ENCODE measurements around the gene GLP1R.

Gene GLP1R

DNA sequence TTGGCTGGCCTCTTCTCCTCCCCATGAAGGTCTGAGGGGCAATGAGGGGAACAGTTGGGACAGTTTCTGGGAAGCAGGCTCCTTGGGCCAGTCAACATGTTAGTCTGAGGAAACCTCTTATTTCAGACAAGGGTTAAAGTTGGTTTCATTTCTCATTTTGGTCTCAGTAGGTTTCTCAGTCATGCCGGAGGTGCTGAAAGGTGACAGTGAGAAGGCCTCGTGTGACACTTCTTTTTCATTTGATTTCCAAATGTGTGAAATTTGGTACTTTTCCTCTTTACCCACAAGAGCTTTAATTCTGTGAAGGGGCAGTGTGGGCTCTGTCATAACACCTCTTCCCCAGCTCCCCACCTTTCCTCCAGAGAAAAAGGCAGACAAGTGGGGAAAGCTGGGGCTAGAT lies 7.5 kb upstream of the GLP1R start (continued):
- TF ChIP-seq, protein P1, sequence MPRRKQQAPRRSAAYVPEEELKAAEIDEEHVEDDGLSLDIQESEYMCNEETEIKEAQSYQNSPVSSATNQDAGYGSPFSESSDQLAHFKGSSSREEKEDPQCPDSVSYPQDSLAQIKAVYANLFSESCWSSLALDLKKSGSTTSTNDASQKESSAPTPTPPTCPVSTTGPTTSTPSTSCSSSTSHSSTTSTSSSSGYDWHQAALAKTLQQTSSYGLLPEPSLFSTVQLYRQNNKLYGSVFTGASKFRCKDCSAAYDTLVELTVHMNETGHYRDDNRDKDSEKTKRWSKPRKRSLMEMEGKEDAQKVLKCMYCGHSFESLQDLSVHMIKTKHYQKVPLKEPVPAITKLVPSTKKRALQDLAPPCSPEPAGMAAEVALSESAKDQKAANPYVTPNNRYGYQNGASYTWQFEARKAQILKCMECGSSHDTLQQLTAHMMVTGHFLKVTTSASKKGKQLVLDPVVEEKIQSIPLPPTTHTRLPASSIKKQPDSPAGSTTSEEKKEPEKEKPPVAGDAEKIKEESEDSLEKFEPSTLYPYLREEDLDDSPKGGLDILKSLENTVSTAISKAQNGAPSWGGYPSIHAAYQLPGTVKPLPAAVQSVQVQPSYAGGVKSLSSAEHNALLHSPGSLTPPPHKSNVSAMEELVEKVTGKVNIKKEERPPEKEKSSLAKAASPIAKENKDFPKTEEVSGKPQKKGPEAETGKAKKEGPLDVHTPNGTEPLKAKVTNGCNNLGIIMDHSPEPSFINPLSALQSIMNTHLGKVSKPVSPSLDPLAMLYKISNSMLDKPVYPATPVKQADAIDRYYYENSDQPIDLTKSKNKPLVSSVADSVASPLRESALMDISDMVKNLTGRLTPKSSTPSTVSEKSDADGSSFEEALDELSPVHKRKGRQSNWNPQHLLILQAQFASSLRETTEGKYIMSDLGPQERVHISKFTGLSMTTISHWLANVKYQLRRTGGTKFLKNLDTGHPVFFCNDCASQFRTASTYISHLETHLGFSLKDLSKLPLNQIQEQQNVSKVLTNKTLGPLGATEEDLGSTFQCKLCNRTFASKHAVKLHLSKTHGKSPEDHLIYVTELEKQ (tag by site-specific recombination; IDR thresholded peaks at IDR 0.05; ENCODE audit: borderline replicate concordance), result no peak
- no peak for TF ChIP-seq ZNF174 (tag by site-specific recombination; IDR thresholded peaks at IDR 0.05)
- TF ChIP-seq ZNF248 (tag by site-specific recombination; IDR thresholded peaks at IDR 0.05), result no peak
- no peak for TF ChIP-seq ZNF433 (tag by site-specific recombination; IDR thresholded peaks at IDR 0.05; ENCODE audit: low read depth)
- TF ChIP-seq, protein P2, sequence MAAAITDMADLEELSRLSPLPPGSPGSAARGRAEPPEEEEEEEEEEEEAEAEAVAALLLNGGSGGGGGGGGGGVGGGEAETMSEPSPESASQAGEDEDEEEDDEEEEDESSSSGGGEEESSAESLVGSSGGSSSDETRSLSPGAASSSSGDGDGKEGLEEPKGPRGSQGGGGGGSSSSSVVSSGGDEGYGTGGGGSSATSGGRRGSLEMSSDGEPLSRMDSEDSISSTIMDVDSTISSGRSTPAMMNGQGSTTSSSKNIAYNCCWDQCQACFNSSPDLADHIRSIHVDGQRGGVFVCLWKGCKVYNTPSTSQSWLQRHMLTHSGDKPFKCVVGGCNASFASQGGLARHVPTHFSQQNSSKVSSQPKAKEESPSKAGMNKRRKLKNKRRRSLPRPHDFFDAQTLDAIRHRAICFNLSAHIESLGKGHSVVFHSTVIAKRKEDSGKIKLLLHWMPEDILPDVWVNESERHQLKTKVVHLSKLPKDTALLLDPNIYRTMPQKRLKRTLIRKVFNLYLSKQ (tag by site-specific recombination; IDR thresholded peaks at IDR 0.05; ENCODE audit: borderline replicate concordance), result no peak

DNA sequence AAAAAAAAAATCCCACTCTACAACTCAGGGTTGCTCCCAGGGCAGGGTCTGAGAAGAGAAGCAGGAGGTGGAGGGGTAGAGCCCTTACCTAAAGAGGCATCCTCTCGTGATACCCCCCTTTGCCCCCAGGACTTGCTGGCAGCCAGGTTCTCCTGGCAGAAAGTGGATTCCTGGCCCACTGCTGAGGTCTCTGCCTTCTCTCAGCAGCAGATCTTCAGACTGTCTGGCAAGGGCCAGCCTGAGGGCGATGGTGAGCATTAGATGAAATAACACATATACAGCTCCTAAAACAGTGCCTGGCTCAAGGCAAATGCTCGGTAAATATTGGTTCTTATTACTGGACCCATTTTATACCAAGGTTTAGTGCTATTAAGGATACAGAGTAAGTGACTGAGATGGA lies 4.8 kb upstream of the GLP1R start:
- no peaks in the 10 kb centered on the region for H3K9me3 ChIP-seq (ENCODE audit: control insufficient read depth, insufficient read depth, low read depth, low read length)
- no peaks in the 10 kb centered on the region for H3K36me3 ChIP-seq (ENCODE audit: control insufficient read depth in 2 of 2, insufficient read depth in 1 of 2, low read length in 2 of 2)
- H3K27ac ChIP-seq (ENCODE audit: extremely low read depth, low read depth, low read length), result no peak overlapping the region
- POLR2A ChIA-PET, result no interaction called here
- CTCF ChIA-PET, result interaction anchor here (1.4 to 1.6 kb wide), 2 partner anchors 10 to 14 kb away, joined by 3 to 5 read pairs; no protein-coding TSS in a partner anchor
- H3K4me1 ChIP-seq (ENCODE audit: control insufficient read depth, insufficient read depth, low read length), result no peaks in the 10 kb centered on the region
- TF ChIP-seq MZF1 (tag by site-specific recombination; IDR thresholded peaks at IDR 0.05; ENCODE audit: borderline replicate concordance) (no peak), ZNF707 (tag by site-specific recombination; IDR thresholded peaks at IDR 0.05) (no peak), ZNF404 (tag by site-specific recombination; IDR thresholded peaks at IDR 0.05) (no peak), ZNF777 (tag by site-specific recombination; IDR thresholded peaks at IDR 0.05; ENCODE audit: borderline replicate concordance) (no peak), ZNF626 (tag by site-specific recombination; IDR thresholded peaks at IDR 0.05) (no peak), BCL11B (tag by site-specific recombination; IDR thresholded peaks at IDR 0.05; ENCODE audit: low read depth) (no peak), ZNF211 (tag by site-specific recombination; IDR thresholded peaks at IDR 0.05; ENCODE audit: low read depth) (no peak), ZBTB20 (tag by site-specific recombination; IDR thresholded peaks at IDR 0.05) (no peak)
- TF ChIP-seq, protein P3, sequence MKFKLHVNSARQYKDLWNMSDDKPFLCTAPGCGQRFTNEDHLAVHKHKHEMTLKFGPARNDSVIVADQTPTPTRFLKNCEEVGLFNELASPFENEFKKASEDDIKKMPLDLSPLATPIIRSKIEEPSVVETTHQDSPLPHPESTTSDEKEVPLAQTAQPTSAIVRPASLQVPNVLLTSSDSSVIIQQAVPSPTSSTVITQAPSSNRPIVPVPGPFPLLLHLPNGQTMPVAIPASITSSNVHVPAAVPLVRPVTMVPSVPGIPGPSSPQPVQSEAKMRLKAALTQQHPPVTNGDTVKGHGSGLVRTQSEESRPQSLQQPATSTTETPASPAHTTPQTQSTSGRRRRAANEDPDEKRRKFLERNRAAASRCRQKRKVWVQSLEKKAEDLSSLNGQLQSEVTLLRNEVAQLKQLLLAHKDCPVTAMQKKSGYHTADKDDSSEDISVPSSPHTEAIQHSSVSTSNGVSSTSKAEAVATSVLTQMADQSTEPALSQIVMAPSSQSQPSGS (tag by site-specific recombination; IDR thresholded peaks at IDR 0.05; ENCODE audit: low read depth), result no peak
- TF ChIP-seq, protein P4, sequence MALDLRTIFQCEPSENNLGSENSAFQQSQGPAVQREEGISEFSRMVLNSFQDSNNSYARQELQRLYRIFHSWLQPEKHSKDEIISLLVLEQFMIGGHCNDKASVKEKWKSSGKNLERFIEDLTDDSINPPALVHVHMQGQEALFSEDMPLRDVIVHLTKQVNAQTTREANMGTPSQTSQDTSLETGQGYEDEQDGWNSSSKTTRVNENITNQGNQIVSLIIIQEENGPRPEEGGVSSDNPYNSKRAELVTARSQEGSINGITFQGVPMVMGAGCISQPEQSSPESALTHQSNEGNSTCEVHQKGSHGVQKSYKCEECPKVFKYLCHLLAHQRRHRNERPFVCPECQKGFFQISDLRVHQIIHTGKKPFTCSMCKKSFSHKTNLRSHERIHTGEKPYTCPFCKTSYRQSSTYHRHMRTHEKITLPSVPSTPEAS (tag by site-specific recombination; IDR thresholded peaks at IDR 0.05), result no peak
- H3K4me3 ChIP-seq (ENCODE audit: low read depth, low read length), result no peak overlapping the region

DNA sequence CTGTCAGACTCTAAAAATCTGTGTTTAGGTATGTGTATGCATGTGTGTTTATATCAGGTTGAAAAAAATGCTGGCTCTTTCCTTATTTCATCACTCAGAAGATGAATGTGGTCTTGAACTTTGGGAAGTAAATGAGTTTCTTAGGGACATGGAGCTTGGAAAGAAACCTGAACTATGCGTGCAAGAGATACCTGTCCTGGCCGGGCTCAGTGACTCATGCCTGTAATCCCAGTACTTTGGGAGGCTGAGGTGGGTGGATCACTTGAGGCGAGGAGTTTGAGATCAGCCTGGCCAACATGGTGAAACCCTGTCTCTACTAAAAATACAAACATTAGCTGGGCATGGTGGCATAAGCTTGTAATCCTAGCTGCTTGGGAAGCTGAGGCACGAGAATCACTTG lies 4.4 kb upstream of the GLP1R start:
- Histone ChIP-seq H3K4me3 (ENCODE audit: low read depth, low read length) (no peak overlapping the region), H3K9me3 (ENCODE audit: control insufficient read depth, insufficient read depth, low read depth, low read length) (no peaks in the 10 kb centered on the region), H3K27ac (ENCODE audit: extremely low read depth, low read depth, low read length) (no peak overlapping the region), H3K36me3 (ENCODE audit: control insufficient read depth in 2 of 2, insufficient read depth in 1 of 2, low read length in 2 of 2) (no peaks in the 10 kb centered on the region), H3K4me1 (ENCODE audit: control insufficient read depth, insufficient read depth, low read length) (no peaks in the 10 kb centered on the region)
- TF ChIP-seq ZEB2 (tag by site-specific recombination; IDR thresholded peaks at IDR 0.05) (no peak), KLF1 (tag by site-specific recombination; IDR thresholded peaks at IDR 0.05) (no peak), ZFHX2 (tag by site-specific recombination; conservative IDR thresholded peaks at IDR 0.05) (peak; percentile 29; the same call in 1 of the 2 replicates), EGR2 (tag by site-specific recombination; IDR thresholded peaks at IDR 0.05; ENCODE audit: low read depth) (0 out of 2 replicates have a peak, but pooled peaks have one; percentile 26)
- TF ChIP-seq, protein P5, sequence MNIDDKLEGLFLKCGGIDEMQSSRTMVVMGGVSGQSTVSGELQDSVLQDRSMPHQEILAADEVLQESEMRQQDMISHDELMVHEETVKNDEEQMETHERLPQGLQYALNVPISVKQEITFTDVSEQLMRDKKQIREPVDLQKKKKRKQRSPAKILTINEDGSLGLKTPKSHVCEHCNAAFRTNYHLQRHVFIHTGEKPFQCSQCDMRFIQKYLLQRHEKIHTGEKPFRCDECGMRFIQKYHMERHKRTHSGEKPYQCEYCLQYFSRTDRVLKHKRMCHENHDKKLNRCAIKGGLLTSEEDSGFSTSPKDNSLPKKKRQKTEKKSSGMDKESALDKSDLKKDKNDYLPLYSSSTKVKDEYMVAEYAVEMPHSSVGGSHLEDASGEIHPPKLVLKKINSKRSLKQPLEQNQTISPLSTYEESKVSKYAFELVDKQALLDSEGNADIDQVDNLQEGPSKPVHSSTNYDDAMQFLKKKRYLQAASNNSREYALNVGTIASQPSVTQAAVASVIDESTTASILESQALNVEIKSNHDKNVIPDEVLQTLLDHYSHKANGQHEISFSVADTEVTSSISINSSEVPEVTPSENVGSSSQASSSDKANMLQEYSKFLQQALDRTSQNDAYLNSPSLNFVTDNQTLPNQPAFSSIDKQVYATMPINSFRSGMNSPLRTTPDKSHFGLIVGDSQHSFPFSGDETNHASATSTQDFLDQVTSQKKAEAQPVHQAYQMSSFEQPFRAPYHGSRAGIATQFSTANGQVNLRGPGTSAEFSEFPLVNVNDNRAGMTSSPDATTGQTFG (tag by site-specific recombination; IDR thresholded peaks at IDR 0.05; ENCODE audit: borderline replicate concordance), result no peak
- ChIA-PET POLR2A (interaction anchor here (0.7 kb wide), 1 partner anchor 47 kb away, joined by 5 read pairs; no protein-coding TSS in a partner anchor), CTCF (interaction anchor here (0.6 to 3.7 kb wide), 4 partner anchors 10 to 72 kb away, joined by 3 to 15 read pairs (median 4); no protein-coding TSS in a partner anchor)

Measured in HEK293 (cell line).